GM10248 (cell line): ENCODE measurements around the gene FUT9.

Source experiments
- CTCF ChIA-PET: fragments of 300-600 bp; sonication (Branson Sonifier 250); formaldehyde crosslinking; extraction: SDS; loops from one replicate; lab custom pipeline; 2021; ENCODE audit warnings: antibody characterized with exemption; lab: Yijun Ruan, JAX
- POLR2A ChIA-PET: fragments of 350-650 bp; sonication (Branson Sonifier 250); formaldehyde crosslinking; extraction: SDS; loops from one replicate; lab custom pipeline; 2020; ENCODE audit warnings: antibody characterized with exemption; lab: Yijun Ruan, JAX
- DNase-seq: peaks from one replicate; pipeline ENCODE4 v3.0.0; 2012; ENCODE audit errors: extremely low spot score
- CTCF ChIP-seq: IDR thresholded peaks from 2 replicates; pipeline ENCODE4 v1.5.1; 2012; ENCODE audit warnings: mild to moderate bottlenecking, low read depth; ENCODE audit errors: extremely low read depth, missing control alignments, control extremely low read depth

FUT9 gene

GRCh38 chr6:96195272-96195671 lies 179.5 kb downstream of the FUT9 start:
- POLR2A ChIA-PET: no interaction called here
- CTCF ChIA-PET: no interaction called here
- TF ChIP-seq CTCF: no peak
- no peak for DNase-seq

DNA sequence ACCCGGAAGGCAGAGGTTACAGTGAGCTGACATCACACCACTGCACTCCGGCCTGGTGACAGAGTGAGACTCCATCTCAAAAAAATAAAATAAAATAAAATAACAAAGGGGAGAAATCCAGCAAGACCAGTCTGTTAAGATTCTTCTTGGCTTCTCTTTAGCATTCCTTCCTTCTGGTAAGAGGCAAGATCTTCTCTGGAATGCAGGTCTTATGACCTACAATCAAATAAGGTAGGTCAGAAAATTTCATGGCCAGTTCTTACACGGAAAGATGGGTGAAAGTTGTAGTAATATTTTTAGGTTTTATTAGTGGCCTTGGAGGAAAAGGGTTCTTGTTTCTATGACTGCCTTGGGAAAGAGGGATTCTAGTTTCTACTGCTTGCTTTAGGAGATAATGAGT lies 180.9 kb downstream of the FUT9 start:
- ChIA-PET POLR2A (no interaction called here), CTCF (no interaction called here)

DNA sequence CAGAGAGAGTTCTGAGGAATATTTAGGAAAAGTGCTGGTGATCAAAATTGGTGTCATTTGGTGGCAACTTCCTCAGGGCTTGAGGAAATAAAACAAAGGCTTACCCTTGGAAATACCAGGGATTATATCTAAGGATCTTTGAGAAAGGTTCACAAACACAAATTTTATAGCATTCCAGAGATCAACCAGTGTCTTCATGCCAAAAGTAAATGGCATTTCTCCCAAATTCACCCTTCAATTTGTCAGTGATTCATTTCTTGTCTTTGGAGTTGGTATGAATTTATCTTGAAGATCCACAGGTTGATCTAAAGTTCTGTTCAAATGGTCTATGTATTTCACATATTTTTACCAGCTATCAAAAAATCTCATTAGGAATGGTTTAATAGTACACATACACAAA lies 181.5 kb downstream of the FUT9 start:
- POLR2A ChIA-PET: no interaction called here

More for the DNA sequence above, 180.9 kb downstream of the FUT9 start:
- DNase-seq: no peak
- no peak for TF ChIP-seq CTCF

GRCh38 chr6:96202571-96202970 lies 186.8 kb downstream of the FUT9 start:
- DNase-seq: no peak
- ChIA-PET CTCF (interaction anchor here (1.1 to 1.3 kb wide), 2 partner anchors 22 to 28 kb away, joined by 3 read pairs; no protein-coding TSS in a partner anchor), POLR2A (no interaction called here)
- TF ChIP-seq CTCF: no peak

More for the DNA sequence above, 181.5 kb downstream of the FUT9 start:
- TF ChIP-seq CTCF: no peak
- no peak for DNase-seq
- CTCF ChIA-PET: no interaction called here

- no peak for TF ChIP-seq CTCF
- CTCF ChIA-PET: interaction anchor here (1.7 kb wide), 1 partner anchor 10 kb away, joined by 6 read pairs; no protein-coding TSS in a partner anchor
- DNase-seq: no peak
- POLR2A ChIA-PET: no interaction called here
Measured at GRCh38 chr6:96211341-96211740, 195.6 kb downstream of the FUT9 start.

GRCh38 chr6:96212066-96212465 lies 196.3 kb downstream of the FUT9 start:
- TF ChIP-seq CTCF: no peak
- ChIA-PET POLR2A (no interaction called here), CTCF (interaction anchor here (1.7 kb wide), 1 partner anchor 9 kb away, joined by 6 read pairs; no protein-coding TSS in a partner anchor)
- no peak for DNase-seq
